ENCODE measurements around the gene PTPRT.

Gene PTPRT

DNA sequence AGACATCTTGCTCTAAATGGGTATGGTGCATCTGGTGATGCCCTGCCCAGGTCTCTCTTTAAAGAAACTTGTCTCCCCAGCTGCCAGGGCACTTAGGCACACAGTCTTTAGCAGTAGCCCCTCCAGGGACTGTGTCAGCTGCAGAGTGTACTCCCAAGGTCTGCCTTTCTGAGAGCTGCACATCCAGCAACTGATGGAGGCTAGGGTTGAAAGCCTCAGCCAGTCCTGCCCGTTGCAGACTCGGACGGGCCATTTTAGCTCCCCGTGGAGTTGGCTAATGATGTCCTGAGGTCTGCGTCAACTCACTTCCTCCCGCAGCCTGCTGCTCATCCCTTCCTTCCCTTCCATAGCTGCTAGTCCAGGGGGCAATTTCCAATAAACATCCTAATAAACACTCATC is 381.8 kb downstream of the PTPRT start:
- no peak for DNase-seq (ENCODE audit: low read depth)
- no peak overlapping the region for H3K4me3 ChIP-seq (ENCODE audit: low read depth, low read length)
- TF ChIP-seq, protein P1, sequence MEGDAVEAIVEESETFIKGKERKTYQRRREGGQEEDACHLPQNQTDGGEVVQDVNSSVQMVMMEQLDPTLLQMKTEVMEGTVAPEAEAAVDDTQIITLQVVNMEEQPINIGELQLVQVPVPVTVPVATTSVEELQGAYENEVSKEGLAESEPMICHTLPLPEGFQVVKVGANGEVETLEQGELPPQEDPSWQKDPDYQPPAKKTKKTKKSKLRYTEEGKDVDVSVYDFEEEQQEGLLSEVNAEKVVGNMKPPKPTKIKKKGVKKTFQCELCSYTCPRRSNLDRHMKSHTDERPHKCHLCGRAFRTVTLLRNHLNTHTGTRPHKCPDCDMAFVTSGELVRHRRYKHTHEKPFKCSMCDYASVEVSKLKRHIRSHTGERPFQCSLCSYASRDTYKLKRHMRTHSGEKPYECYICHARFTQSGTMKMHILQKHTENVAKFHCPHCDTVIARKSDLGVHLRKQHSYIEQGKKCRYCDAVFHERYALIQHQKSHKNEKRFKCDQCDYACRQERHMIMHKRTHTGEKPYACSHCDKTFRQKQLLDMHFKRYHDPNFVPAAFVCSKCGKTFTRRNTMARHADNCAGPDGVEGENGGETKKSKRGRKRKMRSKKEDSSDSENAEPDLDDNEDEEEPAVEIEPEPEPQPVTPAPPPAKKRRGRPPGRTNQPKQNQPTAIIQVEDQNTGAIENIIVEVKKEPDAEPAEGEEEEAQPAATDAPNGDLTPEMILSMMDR (IDR thresholded peaks at IDR 0.05; ENCODE audit: insufficient read depth, low read depth, low read length, missing control alignments) = no peak

DNA sequence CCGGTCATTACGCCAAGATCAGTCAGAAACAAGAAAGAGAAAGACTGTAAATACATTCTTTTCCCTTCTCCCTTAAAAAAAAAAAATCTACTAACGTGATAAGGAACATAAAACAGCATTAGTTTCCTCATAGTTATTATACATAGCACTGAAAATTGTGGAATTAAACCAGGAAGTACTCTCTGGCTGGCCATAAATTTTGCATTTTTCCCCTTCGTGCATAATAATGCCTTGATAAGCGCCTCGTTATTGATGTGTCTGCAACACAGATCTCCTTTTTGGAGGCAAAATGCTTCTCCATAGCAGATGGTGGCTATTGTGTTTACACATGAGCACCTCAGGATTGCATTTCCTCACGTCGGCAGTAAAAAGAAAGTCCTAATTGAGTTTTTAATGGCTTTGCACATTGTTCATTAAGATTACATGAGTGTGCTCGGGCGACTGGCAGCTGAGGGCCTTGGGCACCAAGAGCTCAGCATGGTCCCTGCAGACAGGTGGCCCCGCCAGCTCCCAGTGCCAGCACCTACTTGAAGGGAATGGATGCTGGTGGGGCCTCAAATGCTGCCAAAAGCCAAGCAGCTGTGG is 394.5 kb downstream of the PTPRT start:
- no peak overlapping the region for H3K4me3 ChIP-seq (ENCODE audit: low read depth, low read length)
- TF ChIP-seq, protein P1 (IDR thresholded peaks at IDR 0.05; ENCODE audit: insufficient read depth, low read depth, low read length, missing control alignments) = no peak
- no peak for DNase-seq (ENCODE audit: low read depth)

DNA sequence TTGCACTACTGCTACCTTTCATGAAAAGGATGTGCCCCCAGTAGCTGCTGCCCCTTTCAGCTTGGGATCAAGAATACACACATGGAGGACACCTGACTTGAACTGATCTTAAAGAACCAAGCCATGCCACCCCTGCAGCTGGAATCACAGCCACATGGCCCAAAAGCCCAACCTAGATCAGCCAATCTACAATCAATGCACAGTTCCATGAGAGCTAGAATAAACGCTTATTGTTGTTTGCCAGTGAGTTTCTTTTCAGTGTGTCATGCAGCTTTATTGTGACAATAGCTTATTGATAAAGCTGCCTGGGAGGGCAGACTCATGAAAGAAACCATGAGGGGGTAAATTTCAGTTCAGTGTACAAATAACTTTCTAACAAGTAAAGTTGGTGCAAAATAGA is 397.7 kb downstream of the PTPRT start:
- DNase-seq (ENCODE audit: low read depth) = no peak
- no peak overlapping the region for H3K4me3 ChIP-seq (ENCODE audit: low read depth, low read length)
- TF ChIP-seq, protein P1 (IDR thresholded peaks at IDR 0.05; ENCODE audit: insufficient read depth, low read depth, low read length, missing control alignments) = no peak

DNA sequence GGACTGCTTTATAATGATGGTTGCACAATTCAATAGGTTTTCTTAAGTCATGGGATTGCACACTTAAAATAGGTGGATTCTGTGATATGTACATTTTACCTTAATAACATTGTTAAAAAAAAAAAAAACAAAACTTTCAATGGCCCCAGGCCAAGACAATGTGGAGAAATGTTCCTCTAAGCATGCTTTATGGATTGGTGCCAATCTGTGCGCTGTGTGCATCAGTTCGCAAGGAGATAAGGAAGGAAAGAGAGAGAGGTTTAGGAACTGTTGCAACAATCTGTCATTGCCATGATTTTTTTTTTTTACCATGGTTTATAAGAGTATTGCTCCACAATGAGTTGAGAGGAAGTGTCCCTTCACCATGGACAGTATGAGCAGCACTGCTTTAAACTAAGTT is 399.6 kb downstream of the PTPRT start:
- H3K4me3 ChIP-seq (ENCODE audit: low read depth, low read length) = no peak overlapping the region
- no peak for DNase-seq (ENCODE audit: low read depth)
- TF ChIP-seq, protein P1 (IDR thresholded peaks at IDR 0.05; ENCODE audit: insufficient read depth, low read depth, low read length, missing control alignments) = no peak

DNA sequence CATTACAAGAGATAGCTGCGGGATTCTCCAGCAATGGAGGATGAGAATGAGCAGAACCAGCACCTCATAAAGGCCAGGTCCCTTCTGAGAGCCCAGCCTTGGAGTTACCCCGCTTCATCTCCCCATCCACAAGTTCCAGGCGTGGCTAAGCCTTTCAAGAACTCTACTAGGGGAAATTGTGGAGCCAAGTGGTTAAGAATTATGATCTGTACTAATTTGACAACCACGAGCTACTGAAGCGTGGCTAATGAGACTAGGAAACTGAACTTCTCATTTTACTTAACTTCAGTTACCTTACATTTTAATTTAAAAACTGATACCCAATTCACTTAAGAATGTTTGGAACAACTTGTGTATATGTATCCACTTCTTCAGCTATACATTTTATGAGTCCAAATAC is 401.0 kb downstream of the PTPRT start:
- TF ChIP-seq, protein P1 (IDR thresholded peaks at IDR 0.05; ENCODE audit: insufficient read depth, low read depth, low read length, missing control alignments) = no peak
- H3K4me3 ChIP-seq (ENCODE audit: low read depth, low read length) = no peak overlapping the region
- no peak for DNase-seq (ENCODE audit: low read depth)

DNA sequence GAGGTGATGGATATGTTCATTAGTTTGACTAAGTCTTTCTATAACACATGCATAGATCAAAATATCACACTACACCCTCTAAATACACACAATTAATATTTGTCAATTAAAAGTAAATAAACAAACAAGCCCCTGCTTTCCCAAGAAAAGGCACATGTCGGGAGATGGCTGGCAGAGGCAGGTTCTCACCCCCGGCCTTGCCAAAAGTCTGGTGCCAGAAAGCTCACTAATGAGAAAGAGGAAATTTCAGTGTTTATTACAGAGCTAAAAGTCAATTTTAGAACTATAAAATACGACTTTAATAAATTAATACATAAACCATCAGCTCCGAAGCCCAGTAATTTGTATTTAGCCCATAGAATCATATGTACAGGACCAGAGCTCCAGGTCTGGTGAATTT is 404.7 kb downstream of the PTPRT start:
- TF ChIP-seq, protein P1 (IDR thresholded peaks at IDR 0.05; ENCODE audit: insufficient read depth, low read depth, low read length, missing control alignments) = no peak
- H3K4me3 ChIP-seq (ENCODE audit: low read depth, low read length) = no peak overlapping the region
- no peak for DNase-seq (ENCODE audit: low read depth)

DNA sequence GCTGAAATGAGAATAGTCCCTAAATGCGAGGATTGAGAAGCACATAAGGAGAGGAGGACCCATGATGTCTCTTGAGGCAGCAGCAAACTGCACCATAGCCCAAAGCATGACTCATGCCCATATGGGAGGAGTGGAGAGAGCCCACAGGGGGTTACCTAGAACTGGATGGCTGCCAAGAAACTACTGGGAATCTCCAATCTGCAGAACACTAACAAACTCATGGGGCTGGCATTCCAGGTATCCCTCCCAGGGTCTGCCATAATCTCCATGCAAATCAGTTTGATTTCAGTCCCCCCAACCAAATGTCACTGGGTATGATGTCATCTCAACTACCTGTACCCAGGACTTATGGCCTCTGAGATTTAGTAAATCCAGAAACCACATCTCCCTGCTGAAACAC is 410.5 kb downstream of the PTPRT start:
- TF ChIP-seq, protein P1 (IDR thresholded peaks at IDR 0.05; ENCODE audit: insufficient read depth, low read depth, low read length, missing control alignments) = no peak
- DNase-seq (ENCODE audit: low read depth) = no peak
- no peak overlapping the region for H3K4me3 ChIP-seq (ENCODE audit: low read depth, low read length)
